HUES6 (cell line): ENCODE measurements around the gene ABCA9.

ENCODE experiments used
- H3K27ac ChIP-seq: 2 replicates; pipeline ENCODE4 v1.7.0; 2013; ENCODE audit warnings: low read depth, mild to moderate bottlenecking, low read length, inconsistent platforms
- H3K27me3 ChIP-seq: 2 replicates; pipeline ENCODE4 v1.6.1; 2013; ENCODE audit warnings: low read length; ENCODE audit not compliant: control insufficient read depth, insufficient read depth
- H3K36me3 ChIP-seq: 2 replicates; pipeline ENCODE4 v1.6.1; 2013; ENCODE audit warnings: low read length; ENCODE audit not compliant: control insufficient read depth, insufficient read depth
- H3K4me1 ChIP-seq: 2 replicates; pipeline ENCODE4 v1.6.1; 2013; ENCODE audit warnings: low read length; ENCODE audit not compliant: control insufficient read depth, insufficient read depth
- H3K4me3 ChIP-seq: 2 replicates; pipeline ENCODE4 v1.5.1; 2013; ENCODE audit warnings: low read depth, low read length
- H3K9ac ChIP-seq: one replicate; pipeline ENCODE4 v1.6.1; 2013; ENCODE audit warnings: mild to moderate bottlenecking, low read length
- H3K9me3 ChIP-seq: 2 replicates; pipeline ENCODE4 v1.6.1; 2013; ENCODE audit warnings: low read depth, low read length; ENCODE audit not compliant: control insufficient read depth, insufficient read depth

The ABCA9 gene

DNA sequence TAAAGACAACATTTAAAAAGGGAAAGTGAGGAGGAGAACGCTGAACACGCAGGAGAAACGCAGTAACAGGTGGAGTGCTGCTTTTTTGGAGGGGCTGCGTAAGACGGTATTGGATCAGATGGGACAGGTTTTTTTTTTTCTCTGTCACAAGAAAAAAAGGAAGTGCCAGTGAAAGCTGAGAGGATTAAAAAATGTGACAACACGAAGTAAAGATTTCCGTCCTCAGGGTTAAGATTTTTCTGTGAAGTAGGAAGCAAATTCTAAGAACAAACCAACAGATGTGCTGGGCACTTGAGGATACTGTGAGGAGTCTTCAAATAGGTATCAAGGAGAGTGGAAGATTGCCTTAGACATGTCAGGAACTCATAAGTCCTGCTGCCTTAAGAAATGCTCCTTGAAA is 5.8 kb upstream of the ABCA9 start:
- Histone ChIP-seq H3K4me1 (peaks cover 12% of the 10 kb centered on the region), H3K27me3 (no peaks in the 10 kb centered on the region), H3K4me3 (no peak overlapping the region), H3K27ac (no peak overlapping the region), H3K9ac (no peak overlapping the region), H3K9me3 (no peaks in the 10 kb centered on the region), H3K36me3 (no peaks in the 10 kb centered on the region)

DNA sequence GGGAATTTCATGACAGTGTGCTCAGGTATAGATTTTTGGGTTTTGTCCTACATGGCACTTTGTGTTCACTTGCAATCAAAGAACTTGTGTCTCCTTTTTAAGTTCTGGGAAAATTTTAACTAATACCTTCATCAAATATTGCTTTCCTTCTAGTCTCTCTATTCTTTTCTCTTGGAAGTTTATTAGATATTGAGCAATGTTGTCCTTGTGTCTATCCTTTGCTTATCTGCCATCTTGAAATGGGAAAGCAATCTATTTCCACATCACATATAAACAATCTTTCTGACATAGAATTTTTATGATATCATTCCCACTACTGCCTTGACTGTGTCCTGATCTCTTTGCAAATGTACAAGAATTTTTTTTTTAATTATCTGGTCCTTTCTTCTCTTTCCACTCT is 4.4 kb upstream of the ABCA9 start:
- H3K4me3 ChIP-seq = no peak overlapping the region
- no peaks in the 10 kb centered on the region for H3K27me3 ChIP-seq
- peaks cover 7% of the 10 kb centered on the region; the same call in 1 of the 2 replicates for H3K4me1 ChIP-seq

DNA sequence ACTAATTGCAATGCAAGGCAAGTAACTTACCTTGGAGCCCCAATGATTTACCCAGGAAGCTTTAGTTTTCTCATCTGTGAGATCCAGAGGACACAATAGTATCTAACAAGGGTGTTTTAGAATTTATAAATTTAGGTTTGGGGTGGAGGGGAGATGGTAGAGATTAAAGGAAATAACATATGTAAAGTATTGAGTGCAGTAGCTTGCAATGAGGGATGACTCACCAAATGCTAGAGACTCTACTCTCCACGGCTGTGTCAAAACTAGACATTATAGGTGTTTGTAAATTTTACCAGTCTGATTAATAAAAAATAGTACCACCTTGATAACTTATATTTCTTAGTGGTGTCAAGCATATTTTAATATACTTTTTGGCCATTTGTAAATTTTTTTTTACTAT is 3.7 kb upstream of the ABCA9 start:
- no peak overlapping the region for H3K4me3 ChIP-seq
- no peaks in the 10 kb centered on the region for H3K36me3 ChIP-seq
- H3K9me3 ChIP-seq = no peaks in the 10 kb centered on the region
- peaks cover 5% of the 10 kb centered on the region; the same call in 1 of the 2 replicates for H3K4me1 ChIP-seq
- H3K9ac ChIP-seq = no peak overlapping the region
- no peak overlapping the region for H3K27ac ChIP-seq
- H3K27me3 ChIP-seq = no peaks in the 10 kb centered on the region

More for the DNA sequence above, 4.4 kb upstream of the ABCA9 start:
- Histone ChIP-seq H3K9me3 (no peaks in the 10 kb centered on the region), H3K27ac (no peak overlapping the region), H3K9ac (no peak overlapping the region), H3K36me3 (no peaks in the 10 kb centered on the region)

DNA sequence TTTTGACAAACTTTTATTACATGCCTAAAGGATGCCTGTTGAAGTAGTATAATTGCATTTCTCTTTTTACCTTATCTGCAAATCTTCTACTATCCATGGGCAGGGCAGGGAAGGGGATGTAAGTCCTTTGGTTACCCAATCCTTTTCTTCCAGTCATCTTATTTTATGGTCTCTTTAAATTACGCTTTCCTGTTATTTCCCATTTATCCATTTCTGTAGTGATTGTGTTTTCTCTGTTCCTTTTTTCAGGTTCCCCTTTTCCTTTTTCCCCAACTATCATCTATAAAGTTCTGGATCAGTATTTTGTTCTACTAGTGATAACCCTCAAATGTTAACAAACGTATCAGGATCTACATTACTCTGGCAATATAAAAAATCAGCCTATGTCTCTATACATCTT is 3.3 kb upstream of the ABCA9 start:
- Histone ChIP-seq H3K4me1 (no peaks in the 10 kb centered on the region; the same call in 1 of the 2 replicates), H3K36me3 (no peaks in the 10 kb centered on the region), H3K9me3 (no peaks in the 10 kb centered on the region), H3K27me3 (no peaks in the 10 kb centered on the region), H3K27ac (no peak overlapping the region), H3K9ac (no peak overlapping the region), H3K4me3 (no peak overlapping the region)

DNA sequence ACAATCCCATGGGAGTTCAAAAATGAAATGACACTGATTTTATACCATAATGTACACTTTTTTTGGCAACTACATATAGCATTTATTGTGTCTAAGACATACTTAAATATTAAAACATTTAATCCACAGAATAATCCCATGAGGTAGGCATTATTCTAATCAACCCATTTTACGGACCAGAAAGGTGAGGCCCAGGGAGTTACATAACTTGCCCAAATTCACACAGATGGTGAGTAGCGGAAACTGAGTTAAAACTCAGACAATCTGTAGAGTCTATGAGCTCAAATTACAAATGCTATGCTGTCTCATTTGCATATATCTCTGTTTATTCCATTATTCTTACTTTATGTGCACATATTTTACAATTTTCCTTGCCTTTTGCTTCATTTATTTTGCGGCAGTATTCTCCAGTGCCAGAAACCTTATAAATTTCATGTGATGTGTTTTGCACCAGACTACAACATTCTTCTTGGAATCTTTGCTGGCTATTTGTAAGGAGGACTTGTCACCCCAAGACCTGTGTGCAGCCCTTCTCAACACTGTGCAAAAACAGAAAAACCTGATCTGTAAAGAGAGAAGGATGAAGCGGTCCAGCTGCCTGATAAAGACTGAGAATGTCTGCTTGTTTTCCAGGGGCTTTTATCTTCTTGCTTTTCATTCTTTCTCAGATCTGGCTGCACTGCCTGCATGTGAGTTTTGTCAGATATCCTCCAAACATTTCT is 2.3 kb upstream of the ABCA9 start:
- Histone ChIP-seq H3K27ac (no peak overlapping the region), H3K36me3 (no peaks in the 10 kb centered on the region), H3K4me1 (no peaks in the 10 kb centered on the region), H3K9ac (no peak overlapping the region), H3K4me3 (no peak overlapping the region), H3K9me3 (no peaks in the 10 kb centered on the region), H3K27me3 (no peaks in the 10 kb centered on the region)

DNA sequence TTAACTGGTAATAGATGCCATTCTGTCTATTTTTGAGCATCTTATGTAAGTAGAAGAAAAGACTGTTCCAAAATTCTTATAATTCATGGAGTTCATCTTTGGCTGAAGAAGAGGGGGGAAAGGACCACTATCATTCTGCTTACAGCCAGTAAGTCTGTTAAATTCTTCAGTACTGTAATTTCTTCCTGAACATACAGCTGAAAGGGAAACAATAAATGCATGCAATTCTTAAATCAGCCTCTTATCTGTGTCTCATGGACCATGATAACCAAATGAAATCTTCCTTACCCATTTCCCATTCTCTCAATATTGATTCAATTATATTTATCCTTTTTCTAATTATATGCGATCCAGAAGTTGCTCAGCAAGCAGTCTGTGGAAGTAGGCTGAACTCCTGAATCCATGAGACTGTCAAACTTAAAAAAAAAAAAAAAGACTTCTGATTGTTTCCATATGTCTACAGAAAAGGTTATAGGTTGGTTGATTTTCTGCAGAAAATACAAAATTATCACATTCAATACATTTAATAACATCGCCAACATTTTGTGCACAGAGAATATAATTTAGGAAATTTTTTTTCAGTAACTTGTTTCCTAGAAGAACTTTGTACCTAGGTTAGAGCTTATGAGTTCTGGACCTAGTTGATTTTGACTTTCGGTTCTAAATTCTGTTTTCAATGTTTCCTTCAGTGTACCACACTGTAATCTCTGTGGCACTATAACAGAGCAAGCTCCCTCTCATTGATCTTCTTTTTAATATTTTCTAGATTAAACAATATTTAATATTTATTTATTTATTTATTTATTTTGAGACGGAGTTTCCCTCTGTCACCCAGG is 1.2 kb upstream of the ABCA9 start:
- H3K4me3 ChIP-seq = no peak overlapping the region
- H3K9ac ChIP-seq = no peak overlapping the region
- no peaks in the 10 kb centered on the region for H3K36me3 ChIP-seq

DNA sequence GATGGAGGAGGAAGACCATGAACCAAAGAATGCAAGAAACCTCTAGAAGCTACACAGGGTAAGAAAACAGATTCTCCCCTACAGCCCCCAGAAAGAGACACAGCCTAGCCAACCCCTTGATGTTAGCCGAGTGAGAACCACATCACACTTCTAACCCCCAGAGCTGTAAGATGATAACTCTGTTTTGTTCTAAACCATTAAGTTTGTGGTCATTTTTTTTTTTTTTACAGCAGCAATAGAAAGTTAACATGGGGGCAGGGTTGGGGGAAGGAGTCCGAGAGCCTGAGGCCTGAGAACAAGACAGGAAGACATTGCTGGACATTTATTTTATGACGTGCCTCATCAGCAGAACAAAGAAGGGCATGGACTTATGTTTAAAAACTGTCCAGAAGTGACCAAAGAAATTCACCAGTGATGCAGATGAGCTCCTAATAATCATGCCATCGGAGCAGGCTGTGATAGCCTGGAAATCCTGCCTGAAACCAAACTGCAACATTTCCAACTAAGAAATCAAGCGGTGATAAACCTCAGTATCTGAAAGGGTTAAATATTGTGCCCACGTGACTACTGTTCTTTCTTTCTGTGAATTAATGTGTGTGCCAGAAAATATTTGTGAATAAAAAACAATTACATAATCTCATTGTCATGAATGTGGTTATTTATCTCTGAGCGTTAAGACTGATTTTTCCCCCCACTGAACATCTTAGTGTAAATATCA is 1.1 kb downstream of the ABCA9 start:
- Histone ChIP-seq H3K4me1 (no peaks in the 10 kb centered on the region), H3K9ac (no peak overlapping the region), H3K9me3 (no peaks in the 10 kb centered on the region), H3K4me3 (no peak overlapping the region), H3K27ac (no peak overlapping the region), H3K27me3 (no peaks in the 10 kb centered on the region), H3K36me3 (no peaks in the 10 kb centered on the region)

More for the DNA sequence above, 1.2 kb upstream of the ABCA9 start:
- Histone ChIP-seq H3K27ac (no peak overlapping the region), H3K27me3 (no peaks in the 10 kb centered on the region), H3K4me1 (no peaks in the 10 kb centered on the region), H3K9me3 (no peaks in the 10 kb centered on the region)

DNA sequence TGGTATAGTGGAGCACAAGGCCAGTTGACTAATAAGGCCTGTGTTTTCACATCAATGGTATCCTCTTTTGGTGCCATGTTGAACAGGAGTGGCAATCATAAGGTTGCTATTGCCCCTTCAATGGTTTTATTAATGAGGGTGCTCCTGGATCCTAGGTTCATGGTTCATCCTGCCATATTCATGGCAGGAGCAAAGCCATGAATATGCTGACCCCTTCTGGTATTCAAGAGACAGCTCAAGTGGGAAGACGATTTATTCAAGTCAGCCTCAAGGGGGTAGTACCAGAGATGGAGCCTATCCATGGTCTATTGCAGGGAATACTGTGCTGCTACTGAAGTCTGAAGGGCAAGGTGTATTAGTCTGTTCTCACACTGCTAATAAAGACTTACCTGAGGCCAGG is 2.6 kb downstream of the ABCA9 start:
- H3K36me3 ChIP-seq = no peaks in the 10 kb centered on the region
- H3K9me3 ChIP-seq = no peaks in the 10 kb centered on the region
- no peak overlapping the region for H3K9ac ChIP-seq
- no peaks in the 10 kb centered on the region for H3K27me3 ChIP-seq
- no peaks in the 10 kb centered on the region for H3K4me1 ChIP-seq
- H3K4me3 ChIP-seq = no peak overlapping the region
- no peak overlapping the region for H3K27ac ChIP-seq

DNA sequence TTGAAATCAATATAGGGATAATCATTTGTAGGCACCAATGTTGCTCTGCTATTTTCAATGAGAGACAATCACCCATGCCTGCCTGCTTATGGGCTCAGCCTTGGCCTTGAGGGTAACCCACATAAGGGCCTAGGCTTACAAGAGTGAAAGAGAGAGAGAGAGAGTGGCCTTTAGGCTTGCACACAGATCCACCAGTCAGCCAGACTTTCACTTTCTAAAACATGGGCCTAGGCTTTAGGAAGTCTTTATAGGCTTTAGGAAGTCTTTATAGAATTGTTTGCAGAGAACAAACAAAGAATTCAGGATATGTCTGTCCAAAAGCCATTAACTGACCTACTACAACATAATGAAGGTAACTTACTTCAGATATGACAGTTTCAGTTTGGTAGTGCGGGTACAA is 3.4 kb downstream of the ABCA9 start:
- Histone ChIP-seq H3K27me3 (no peaks in the 10 kb centered on the region), H3K27ac (no peak overlapping the region), H3K36me3 (no peaks in the 10 kb centered on the region)

DNA sequence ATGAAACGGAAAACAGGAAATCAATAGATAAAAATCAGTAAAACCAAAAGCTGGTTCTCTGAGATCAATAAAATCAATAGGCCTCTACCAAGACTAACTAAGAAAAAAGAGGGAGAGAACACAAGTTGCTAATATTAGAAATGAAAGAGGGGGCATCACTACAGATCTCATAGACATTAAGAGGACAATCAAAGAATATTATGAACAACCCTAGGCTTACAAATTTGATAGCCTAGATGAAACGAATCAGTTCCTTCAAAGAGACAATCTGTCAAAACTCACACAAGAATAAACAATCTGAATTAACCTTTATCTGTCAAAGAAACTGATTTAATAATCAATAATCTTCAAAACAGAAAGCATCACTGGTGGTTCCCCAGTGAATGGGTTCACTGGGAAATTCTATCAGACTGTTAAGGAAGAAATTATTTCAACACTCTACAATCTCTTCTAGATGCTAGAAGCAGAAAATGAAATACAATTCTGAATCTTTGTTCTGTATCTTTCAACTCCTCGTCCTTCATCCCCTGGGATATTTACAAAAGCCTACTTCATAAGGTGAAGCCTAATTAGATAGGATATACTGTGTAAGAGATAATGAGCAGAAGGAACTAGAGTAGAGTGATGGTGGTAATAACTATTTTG is 4.4 kb downstream of the ABCA9 start:
- no peaks in the 10 kb centered on the region for H3K27me3 ChIP-seq
- no peak overlapping the region for H3K9ac ChIP-seq
- H3K4me3 ChIP-seq = no peak overlapping the region
- H3K27ac ChIP-seq = no peak overlapping the region
- H3K36me3 ChIP-seq = no peaks in the 10 kb centered on the region
- H3K4me1 ChIP-seq = no peaks in the 10 kb centered on the region
- H3K9me3 ChIP-seq = no peaks in the 10 kb centered on the region

More for the DNA sequence above, 3.4 kb downstream of the ABCA9 start:
- Histone ChIP-seq H3K4me1 (no peaks in the 10 kb centered on the region), H3K9me3 (no peaks in the 10 kb centered on the region), H3K9ac (no peak overlapping the region), H3K4me3 (no peak overlapping the region)
